Stimulated activated CD8-positive, alpha-beta memory T cell treated with anti-CD3 and anti-CD28 coated beads, Interleukin-4, amount 100 ng/mL, for 1 hour (primary cell): ENCODE measurements around the gene REL.
"Not testable (repeated sequence)": the region's sequence is repeated elsewhere in the genome, so short reads cannot be mapped to it uniquely, and the experiment has no call there.

Experiments
- DNase-seq, 2 donors: peaks; one replicate each; pipeline ENCODE4 v3.0.0-alpha.2; 2020; ENCODE audit warnings: low read depth in 2 of 2, low spot score in 1 of 2

The REL gene

GRCh38 chr2:60867848-60868247 is 13.5 kb upstream of the REL start:
- no peak for DNase-seq

- no peak for DNase-seq
These were observed 12.6 kb upstream of the REL start for GRCh38 chr2:60868589-60869273.

- DNase-seq = no peak
These were observed 8.9 kb upstream of the REL start for GRCh38 chr2:60872510-60872928.

- DNase-seq = no peak
These were observed 8.0 kb upstream of the REL start for GRCh38 chr2:60873381-60873780.

- DNase-seq = no peak
These were observed 5.9 kb upstream of the REL start for GRCh38 chr2:60875520-60875919.

- no peak for DNase-seq
These were observed 729 bp upstream of the REL start for GRCh38 chr2:60880643-60881046.

GRCh38 chr2:60882971-60883753 is 1.8 kb downstream of the REL start:
- DNase-seq = no peak

- no peak for DNase-seq
These were observed 2.5 kb downstream of the REL start for GRCh38 chr2:60883896-60884295.

GRCh38 chr2:60884800-60885199 is 3.4 kb downstream of the REL start:
- DNase-seq = no peak

GRCh38 chr2:60885683-60886082 is 4.3 kb downstream of the REL start:
- no peak for DNase-seq

GRCh38 chr2:60886991-60887390 is 5.6 kb downstream of the REL start:
- DNase-seq = no peak

- no peak for DNase-seq
These were observed 7.5 kb downstream of the REL start for GRCh38 chr2:60888853-60889252.

- DNase-seq = not testable (repeated sequence)
These were observed 8.4 kb downstream of the REL start for GRCh38 chr2:60889581-60890392.

GRCh38 chr2:60890393-60890707 is 9.0 kb downstream of the REL start:
- no peak for DNase-seq

GRCh38 chr2:60891180-60891579 is 9.8 kb downstream of the REL start:
- DNase-seq = no peak

- no peak for DNase-seq
These were observed 17.2 kb downstream of the REL start for GRCh38 chr2:60898567-60898966.

- DNase-seq = no peak
These were observed 18.0 kb downstream of the REL start for GRCh38 chr2:60899230-60899891.

- no peak for DNase-seq
These were observed 18.5 kb downstream of the REL start for GRCh38 chr2:60899892-60900249.

GRCh38 chr2:60901296-60901695 is 19.9 kb downstream of the REL start:
- DNase-seq = not testable (repeated sequence)

GRCh38 chr2:60905867-60906266 is 24.5 kb downstream of the REL start:
- not testable (repeated sequence) for DNase-seq

GRCh38 chr2:60906395-60906794 is 25.0 kb downstream of the REL start:
- DNase-seq = no peak

GRCh38 chr2:60907329-60907728 is 26.0 kb downstream of the REL start:
- no peak for DNase-seq
